ENCODE measurements around the gene CDHR1. TPM values are rescaled to one million over a fixed set of nuclear protein-coding genes. Genes with fewer than 3 reads are reported as not detected.

CDHR1 gene
- 0.26 and 0.35 TPM in 2 replicates for total RNA-seq

DNA sequence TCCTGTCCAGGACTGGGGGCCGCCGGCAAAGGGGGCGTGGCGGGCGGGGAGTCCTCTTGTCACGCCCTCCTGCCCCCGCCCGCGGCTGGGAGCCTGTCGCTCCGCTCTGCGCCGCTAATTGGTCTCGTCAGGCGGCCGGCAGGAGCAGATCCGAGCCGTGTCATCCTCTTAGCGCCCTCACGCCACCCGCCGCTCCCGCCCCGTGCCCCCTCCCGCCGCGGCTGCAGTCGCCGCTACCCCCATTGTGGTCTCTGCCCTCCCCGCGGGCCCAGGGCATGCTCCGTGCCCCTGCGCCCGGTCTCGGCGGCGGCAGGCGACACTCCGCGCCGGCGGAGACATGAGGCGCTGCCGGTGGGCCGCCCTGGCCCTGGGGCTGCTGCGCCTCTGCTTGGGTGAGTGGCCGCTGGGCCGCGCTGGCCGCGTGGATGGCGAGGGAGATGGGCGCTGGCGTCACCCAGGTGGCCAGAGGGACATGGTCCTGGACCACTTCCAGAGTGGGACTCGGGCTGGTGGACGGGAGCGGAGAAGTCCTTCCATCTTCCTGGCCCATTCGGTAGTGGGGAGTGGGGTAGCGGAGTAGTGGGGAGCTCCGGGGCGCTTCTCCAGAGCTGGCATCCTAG lies at the start of gene CDHR1:
TSS of gene CDHR1 (plus strand) at position 114 of the 620 bp plus-strand sequence. CDS start at position 338, 224 bp downstream.

DNA sequence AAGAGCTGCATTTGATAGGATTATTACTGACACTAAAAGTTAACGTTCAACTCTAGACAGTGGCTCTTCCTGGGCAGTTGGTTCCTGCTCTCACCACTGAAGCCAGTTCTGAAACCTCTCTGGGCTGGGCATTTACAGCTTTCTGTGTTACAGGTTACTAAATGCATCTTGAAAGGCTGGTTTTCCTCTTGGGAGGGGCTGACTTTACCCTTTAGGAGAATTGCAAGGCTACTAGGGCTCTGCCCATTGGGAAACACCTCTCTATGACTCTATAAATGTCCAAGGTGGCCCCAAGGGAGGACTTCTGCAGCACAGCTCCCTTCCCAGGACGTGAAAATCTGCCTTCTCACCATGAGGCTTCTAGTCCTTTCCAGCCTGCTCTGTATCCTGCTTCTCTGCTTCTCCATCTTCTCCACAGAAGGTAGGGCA lies 20.8 kb upstream of the CDHR1 start, which contains the start of gene GPR15LG:
TSS of gene GPR15LG (plus strand) at position 301 of the 429 bp plus-strand sequence. CDS start at position 352, 51 bp downstream.

DNA sequence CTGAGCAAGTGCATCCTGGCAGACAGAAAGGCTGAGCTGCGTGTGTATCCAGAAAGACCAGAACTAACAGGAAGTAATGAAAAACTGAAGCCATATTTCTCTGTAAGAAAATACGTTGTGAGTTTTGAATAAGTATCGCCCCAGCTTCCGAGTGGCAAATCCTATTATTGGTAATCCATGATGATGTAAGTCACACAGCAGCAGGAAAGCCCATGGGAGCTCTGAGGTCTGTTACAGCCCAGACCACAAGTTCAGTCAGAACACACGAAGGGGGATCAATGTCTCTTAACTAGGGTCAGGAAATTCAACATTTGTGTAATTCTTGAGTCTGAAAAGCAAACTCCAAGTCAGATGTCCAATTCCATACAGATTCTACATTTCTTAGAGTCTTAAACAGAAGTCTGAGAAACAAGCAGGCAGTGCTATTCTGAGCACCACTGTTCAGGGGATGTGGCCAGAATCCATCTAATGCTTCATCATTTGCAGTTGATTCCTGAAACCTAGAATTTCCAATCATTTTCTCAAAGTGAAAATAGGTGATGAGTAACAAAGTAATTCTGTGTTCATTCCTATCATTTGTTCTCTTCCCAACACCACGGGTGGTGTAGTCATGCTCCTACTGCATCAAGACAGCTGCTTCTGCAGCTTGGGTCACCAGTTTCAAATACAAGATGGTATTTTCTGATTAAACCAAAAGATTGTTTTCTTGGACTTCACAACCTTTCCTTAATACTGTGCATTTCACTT lies 31.3 kb downstream of the CDHR1 start, which contains the start of gene LRIT2:
TSS of gene LRIT2 (minus strand) at position 118 of the 747 bp plus-strand sequence. CDS start at position 94, 24 bp downstream.

DNA sequence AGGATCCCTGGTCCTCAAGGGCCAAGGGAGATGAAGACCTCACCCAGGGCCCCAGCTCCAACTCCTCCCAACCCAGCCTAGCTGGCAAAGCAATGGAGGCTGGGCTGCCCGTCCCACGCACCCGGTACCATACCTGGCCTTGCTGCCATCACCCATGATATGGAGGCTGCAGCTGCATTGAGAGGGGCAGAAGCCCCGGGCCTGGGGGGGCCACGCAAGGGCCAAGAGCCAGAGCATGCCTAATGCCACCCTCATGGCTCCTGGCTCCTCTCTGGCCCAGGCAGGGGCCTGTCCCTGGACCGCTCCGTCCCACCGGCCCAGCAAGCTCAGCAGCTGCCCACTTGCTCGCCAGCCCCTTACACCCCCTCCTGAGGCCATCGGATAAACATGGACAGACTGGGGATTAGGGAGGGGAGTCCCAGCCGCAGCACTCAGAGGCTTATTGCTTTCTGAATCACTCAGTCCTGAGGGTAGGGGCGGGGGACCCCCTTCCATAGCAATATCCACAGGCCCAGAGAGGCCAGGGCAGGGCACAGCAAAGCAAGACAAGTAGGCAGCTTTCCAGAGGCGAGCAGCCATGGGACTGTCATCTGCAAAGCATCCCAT lies 47.0 kb downstream of the CDHR1 start, which contains the start of gene LRIT1:
TSS of gene LRIT1 (minus strand) at position 362 of the 606 bp plus-strand sequence. CDS start at position 255, 107 bp downstream.

DNA sequence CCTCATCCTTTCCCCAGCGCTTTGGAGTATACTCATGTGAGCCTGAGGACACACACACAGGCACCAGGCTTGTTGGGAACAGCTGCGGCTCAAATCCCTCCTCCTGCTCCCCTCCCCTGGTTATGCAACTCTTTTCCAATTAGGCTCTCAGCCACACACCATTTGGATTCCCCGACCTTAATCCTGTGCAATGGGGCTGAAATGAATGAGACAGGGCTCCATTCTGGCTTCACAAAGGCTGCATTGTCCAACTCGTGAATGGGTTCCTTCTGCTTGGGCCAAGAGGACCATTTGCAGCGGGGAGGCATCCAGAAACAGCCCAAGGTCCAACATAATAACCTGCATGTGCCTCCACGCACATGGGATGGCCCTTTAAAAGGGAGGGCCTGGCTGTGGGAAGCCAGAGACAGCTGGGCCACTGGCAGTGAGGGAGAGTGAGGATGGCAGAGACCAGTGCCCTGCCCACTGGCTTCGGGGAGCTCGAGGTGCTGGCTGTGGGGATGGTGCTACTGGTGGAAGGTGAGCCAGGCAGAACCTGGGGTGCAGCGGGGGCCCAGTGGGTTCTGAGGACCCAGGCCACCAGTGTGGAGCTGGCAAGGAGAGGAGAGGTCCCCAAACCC lies 50.4 kb downstream of the CDHR1 start, which contains the start of gene RGR:
TSS of gene RGR (plus strand) at position 403 of the 620 bp plus-strand sequence. CDS start at position 441, 38 bp downstream.

Other genes starting within 250 kb of the CDHR1 start
- gene GHITM, start 55.0 kb upstream of the CDHR1 start, total RNA-seq, result 117 and 124 TPM in 2 replicates
- gene GPR15LG, start 20.7 kb upstream of the CDHR1 start, total RNA-seq, result not detected in 2 replicates
- not detected in 2 replicates for gene LRIT2, start 31.0 kb downstream of the CDHR1 start, total RNA-seq
- not detected in 2 replicates for gene LRIT1, start 47.0 kb downstream of the CDHR1 start, total RNA-seq
- not detected in 2 replicates for gene RGR, start 50.5 kb downstream of the CDHR1 start, total RNA-seq
- gene CCSER2, start 134.1 kb downstream of the CDHR1 start, total RNA-seq, result 21.0 and 22.3 TPM in 2 replicates

All from pericardium fibroblast (primary cell).